Measurements from ENCODE around the gene CYBA. TPM values are rescaled to one million over a fixed set of nuclear protein-coding genes. Genes with fewer than 3 reads are reported as not detected.

Gene CYBA
- total and polyA plus RNA-seq, 9 of the 15 experiments (the other 6 are each of a cell fraction or from before 2014, with no cell fraction given), result 0.34 to 683 (median 93.0) TPM

DNA sequence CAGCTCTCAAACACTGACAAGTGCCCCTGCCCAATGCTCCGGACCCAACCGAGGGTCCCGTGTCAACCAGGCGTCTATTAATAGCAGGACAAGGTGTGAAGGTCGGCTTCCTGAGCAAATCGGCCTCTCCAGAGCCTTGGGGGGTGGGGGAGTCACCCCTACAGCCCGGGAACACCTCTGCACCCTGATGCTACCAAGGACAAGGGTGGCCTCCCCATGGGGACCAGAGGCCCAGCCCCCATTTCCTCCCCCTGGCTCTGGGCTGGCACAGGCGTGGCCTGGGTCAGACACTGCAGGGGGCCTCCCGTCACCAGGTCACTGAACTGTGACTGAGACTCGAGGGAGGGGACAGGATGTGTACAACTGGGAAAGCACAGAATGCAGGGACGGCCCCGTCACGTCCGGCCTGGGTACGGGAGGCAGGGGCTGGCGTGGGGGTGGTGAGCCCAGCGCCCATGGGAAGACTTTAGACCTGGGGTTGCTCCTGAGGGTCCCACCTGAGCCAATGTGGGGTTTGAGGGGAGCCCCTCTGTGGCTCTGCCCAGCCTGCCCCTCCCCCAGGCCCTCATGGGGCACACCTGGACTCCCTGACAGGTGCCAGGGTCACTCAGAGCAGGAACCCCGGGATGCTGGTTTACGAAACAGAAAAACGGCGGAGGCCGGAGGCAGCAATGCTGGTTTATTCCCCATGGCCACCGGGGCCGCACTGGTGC, 579 bp upstream of the CYBA start (continued):
- TF ChIP-seq, protein P1, sequence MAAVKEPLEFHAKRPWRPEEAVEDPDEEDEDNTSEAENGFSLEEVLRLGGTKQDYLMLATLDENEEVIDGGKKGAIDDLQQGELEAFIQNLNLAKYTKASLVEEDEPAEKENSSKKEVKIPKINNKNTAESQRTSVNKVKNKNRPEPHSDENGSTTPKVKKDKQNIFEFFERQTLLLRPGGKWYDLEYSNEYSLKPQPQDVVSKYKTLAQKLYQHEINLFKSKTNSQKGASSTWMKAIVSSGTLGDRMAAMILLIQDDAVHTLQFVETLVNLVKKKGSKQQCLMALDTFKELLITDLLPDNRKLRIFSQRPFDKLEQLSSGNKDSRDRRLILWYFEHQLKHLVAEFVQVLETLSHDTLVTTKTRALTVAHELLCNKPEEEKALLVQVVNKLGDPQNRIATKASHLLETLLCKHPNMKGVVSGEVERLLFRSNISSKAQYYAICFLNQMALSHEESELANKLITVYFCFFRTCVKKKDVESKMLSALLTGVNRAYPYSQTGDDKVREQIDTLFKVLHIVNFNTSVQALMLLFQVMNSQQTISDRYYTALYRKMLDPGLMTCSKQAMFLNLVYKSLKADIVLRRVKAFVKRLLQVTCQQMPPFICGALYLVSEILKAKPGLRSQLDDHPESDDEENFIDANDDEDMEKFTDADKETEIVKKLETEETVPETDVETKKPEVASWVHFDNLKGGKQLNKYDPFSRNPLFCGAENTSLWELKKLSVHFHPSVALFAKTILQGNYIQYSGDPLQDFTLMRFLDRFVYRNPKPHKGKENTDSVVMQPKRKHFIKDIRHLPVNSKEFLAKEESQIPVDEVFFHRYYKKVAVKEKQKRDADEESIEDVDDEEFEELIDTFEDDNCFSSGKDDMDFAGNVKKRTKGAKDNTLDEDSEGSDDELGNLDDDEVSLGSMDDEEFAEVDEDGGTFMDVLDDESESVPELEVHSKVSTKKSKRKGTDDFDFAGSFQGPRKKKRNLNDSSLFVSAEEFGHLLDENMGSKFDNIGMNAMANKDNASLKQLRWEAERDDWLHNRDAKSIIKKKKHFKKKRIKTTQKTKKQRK (IDR thresholded peaks at IDR 0.05; ENCODE audit: borderline replicate concordance, low read depth, low read length), result no peak
- TF ChIP-seq HSF4 (CRISPR knock-in tag; IDR thresholded peaks at IDR 0.05; ENCODE audit: borderline replicate concordance) (no peak), ZNF197 (CRISPR knock-in tag; IDR thresholded peaks at IDR 0.05; ENCODE audit: low read depth) (no peak), FOXM1 (IDR thresholded peaks at IDR 0.05; ENCODE audit: low read depth) (no peak), FOXM1 (CRISPR knock-in tag; IDR thresholded peaks at IDR 0.05; ENCODE audit: low read depth) (0 out of 2 replicates have a peak, but pooled peaks have one; percentile 22), FOSL1 (tag; conservative IDR thresholded peaks at IDR 0.05) (0 out of 2 replicates have a peak, but pooled peaks have one; percentile 15), TCF7L2 (IDR thresholded peaks at IDR 0.05; ENCODE audit: low read depth, low read length) (no peak), TCFL5 (CRISPR knock-in tag; conservative IDR thresholded peaks at IDR 0.05) (no peak), SMARCB1 (IDR thresholded peaks at IDR 0.05; ENCODE audit: insufficient read length, low read depth) (no peak), SRSF1 (IDR thresholded peaks at IDR 0.05; ENCODE audit: low read depth, low read length) (peak; percentile 61; the same call in 1 of the 2 replicates), RBM25 (IDR thresholded peaks at IDR 0.05; ENCODE audit: low read depth, low read length, severe bottlenecking) (no peak)
- TF ChIP-seq, protein P2, sequence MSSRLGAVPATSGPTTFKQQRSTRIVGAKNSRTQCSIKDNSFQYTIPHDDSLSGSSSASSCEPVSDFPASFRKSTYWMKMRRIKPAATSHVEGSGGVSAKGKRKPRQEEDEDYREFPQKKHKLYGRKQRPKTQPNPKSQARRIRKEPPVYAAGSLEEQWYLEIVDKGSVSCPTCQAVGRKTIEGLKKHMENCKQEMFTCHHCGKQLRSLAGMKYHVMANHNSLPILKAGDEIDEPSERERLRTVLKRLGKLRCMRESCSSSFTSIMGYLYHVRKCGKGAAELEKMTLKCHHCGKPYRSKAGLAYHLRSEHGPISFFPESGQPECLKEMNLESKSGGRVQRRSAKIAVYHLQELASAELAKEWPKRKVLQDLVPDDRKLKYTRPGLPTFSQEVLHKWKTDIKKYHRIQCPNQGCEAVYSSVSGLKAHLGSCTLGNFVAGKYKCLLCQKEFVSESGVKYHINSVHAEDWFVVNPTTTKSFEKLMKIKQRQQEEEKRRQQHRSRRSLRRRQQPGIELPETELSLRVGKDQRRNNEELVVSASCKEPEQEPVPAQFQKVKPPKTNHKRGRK (tag; IDR thresholded peaks at IDR 0.05), result no peak
- TF ChIP-seq, protein P3, sequence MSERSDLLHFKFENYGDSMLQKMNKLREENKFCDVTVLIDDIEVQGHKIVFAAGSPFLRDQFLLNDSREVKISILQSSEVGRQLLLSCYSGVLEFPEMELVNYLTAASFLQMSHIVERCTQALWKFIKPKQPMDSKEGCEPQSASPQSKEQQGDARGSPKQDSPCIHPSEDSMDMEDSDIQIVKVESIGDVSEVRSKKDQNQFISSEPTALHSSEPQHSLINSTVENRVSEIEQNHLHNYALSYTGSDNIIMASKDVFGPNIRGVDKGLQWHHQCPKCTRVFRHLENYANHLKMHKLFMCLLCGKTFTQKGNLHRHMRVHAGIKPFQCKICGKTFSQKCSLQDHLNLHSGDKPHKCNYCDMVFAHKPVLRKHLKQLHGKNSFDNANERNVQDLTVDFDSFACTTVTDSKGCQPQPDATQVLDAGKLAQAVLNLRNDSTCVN (CRISPR knock-in tag; IDR thresholded peaks at IDR 0.05), result no peak
- TF ChIP-seq, protein P4, sequence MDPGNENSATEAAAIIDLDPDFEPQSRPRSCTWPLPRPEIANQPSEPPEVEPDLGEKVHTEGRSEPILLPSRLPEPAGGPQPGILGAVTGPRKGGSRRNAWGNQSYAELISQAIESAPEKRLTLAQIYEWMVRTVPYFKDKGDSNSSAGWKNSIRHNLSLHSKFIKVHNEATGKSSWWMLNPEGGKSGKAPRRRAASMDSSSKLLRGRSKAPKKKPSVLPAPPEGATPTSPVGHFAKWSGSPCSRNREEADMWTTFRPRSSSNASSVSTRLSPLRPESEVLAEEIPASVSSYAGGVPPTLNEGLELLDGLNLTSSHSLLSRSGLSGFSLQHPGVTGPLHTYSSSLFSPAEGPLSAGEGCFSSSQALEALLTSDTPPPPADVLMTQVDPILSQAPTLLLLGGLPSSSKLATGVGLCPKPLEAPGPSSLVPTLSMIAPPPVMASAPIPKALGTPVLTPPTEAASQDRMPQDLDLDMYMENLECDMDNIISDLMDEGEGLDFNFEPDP (CRISPR knock-in tag; IDR thresholded peaks at IDR 0.05), result no peak
- TF ChIP-seq, protein P5, sequence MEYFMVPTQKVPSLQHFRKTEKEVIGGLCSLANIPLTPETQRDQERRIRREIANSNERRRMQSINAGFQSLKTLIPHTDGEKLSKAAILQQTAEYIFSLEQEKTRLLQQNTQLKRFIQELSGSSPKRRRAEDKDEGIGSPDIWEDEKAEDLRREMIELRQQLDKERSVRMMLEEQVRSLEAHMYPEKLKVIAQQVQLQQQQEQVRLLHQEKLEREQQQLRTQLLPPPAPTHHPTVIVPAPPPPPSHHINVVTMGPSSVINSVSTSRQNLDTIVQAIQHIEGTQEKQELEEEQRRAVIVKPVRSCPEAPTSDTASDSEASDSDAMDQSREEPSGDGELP (CRISPR knock-in tag; IDR thresholded peaks at IDR 0.05; ENCODE audit: borderline replicate concordance), result peak; percentile 32; the same call in 1 of the 2 replicates
- TF ChIP-seq, protein P6, sequence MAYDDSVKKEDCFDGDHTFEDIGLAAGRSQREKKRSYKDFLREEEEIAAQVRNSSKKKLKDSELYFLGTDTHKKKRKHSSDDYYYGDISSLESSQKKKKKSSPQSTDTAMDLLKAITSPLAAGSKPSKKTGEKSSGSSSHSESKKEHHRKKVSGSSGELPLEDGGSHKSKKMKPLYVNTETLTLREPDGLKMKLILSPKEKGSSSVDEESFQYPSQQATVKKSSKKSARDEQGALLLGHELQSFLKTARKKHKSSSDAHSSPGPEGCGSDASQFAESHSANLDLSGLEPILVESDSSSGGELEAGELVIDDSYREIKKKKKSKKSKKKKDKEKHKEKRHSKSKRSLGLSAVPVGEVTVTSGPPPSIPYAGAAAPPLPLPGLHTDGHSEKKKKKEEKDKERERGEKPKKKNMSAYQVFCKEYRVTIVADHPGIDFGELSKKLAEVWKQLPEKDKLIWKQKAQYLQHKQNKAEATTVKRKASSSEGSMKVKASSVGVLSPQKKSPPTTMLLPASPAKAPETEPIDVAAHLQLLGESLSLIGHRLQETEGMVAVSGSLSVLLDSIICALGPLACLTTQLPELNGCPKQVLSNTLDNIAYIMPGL (CRISPR knock-in tag; IDR thresholded peaks at IDR 0.05), result no peak
